ENCODE results near the gene MRPL39.
A peak's percentile ranks its signal among the peaks of the same experiment; 100 is the strongest.

Gene MRPL39

GRCh38 chr21:25608044-25608737 lies 910 bp upstream of the MRPL39 start:
- Histone ChIP-seq H3K27ac (ENCODE audit: low read depth, low read length) (no peak overlapping the region), H3K9me3 (ENCODE audit: control insufficient read depth, insufficient read depth, low read length) (no peaks in the 10 kb centered on the region), H3K36me3 (ENCODE audit: control insufficient read depth, insufficient read depth, low read length) (peaks cover 30% of the 10 kb centered on the region), H3K4me1 (ENCODE audit: control insufficient read depth, insufficient read depth, low read length) (peaks cover 5% of the 10 kb centered on the region; the same call in 1 of the 2 replicates), H3K4me3 (ENCODE audit: low read depth, low read length) (peak overlapping the region; percentile 99), H3K9ac (ENCODE audit: low read depth, low read length) (no peak overlapping the region), H3K27me3 (ENCODE audit: control insufficient read depth, insufficient read depth, low read length) (no peaks in the 10 kb centered on the region)

GRCh38 chr21:25589887-25590286 lies 17.4 kb downstream of the MRPL39 start:
- H3K9me3 ChIP-seq (ENCODE audit: control insufficient read depth, insufficient read depth, low read length): no peaks in the 10 kb centered on the region
- H3K36me3 ChIP-seq (ENCODE audit: control insufficient read depth, insufficient read depth, low read length): peaks cover 91% of the 10 kb centered on the region
- H3K4me3 ChIP-seq (ENCODE audit: low read depth, low read length): no peak overlapping the region
- no peaks in the 10 kb centered on the region for H3K27me3 ChIP-seq (ENCODE audit: control insufficient read depth, insufficient read depth, low read length)
- no peak overlapping the region for H3K9ac ChIP-seq (ENCODE audit: low read depth, low read length)
- H3K4me1 ChIP-seq (ENCODE audit: control insufficient read depth, insufficient read depth, low read length): no peaks in the 10 kb centered on the region
- no peak overlapping the region for H3K27ac ChIP-seq (ENCODE audit: low read depth, low read length)

GRCh38 chr21:25586791-25587190 lies 20.5 kb downstream of the MRPL39 start:
- Histone ChIP-seq H3K27me3 (ENCODE audit: control insufficient read depth, insufficient read depth, low read length) (no peaks in the 10 kb centered on the region), H3K9ac (ENCODE audit: low read depth, low read length) (no peak overlapping the region), H3K36me3 (ENCODE audit: control insufficient read depth, insufficient read depth, low read length) (peaks cover 65% of the 10 kb centered on the region), H3K4me1 (ENCODE audit: control insufficient read depth, insufficient read depth, low read length) (no peaks in the 10 kb centered on the region), H3K4me3 (ENCODE audit: low read depth, low read length) (no peak overlapping the region), H3K27ac (ENCODE audit: low read depth, low read length) (no peak overlapping the region), H3K9me3 (ENCODE audit: control insufficient read depth, insufficient read depth, low read length) (no peaks in the 10 kb centered on the region)

GRCh38 chr21:25586326-25586725 lies 21.0 kb downstream of the MRPL39 start:
- H3K36me3 ChIP-seq (ENCODE audit: control insufficient read depth, insufficient read depth, low read length): peaks cover 61% of the 10 kb centered on the region
- no peak overlapping the region for H3K9ac ChIP-seq (ENCODE audit: low read depth, low read length)
- H3K4me3 ChIP-seq (ENCODE audit: low read depth, low read length): no peak overlapping the region
- no peaks in the 10 kb centered on the region for H3K9me3 ChIP-seq (ENCODE audit: control insufficient read depth, insufficient read depth, low read length)
- no peak overlapping the region for H3K27ac ChIP-seq (ENCODE audit: low read depth, low read length)
- H3K27me3 ChIP-seq (ENCODE audit: control insufficient read depth, insufficient read depth, low read length): no peaks in the 10 kb centered on the region
- no peaks in the 10 kb centered on the region for H3K4me1 ChIP-seq (ENCODE audit: control insufficient read depth, insufficient read depth, low read length)

GRCh38 chr21:25584833-25585676 lies 22.2 kb downstream of the MRPL39 start:
- no peaks in the 10 kb centered on the region for H3K9me3 ChIP-seq (ENCODE audit: control insufficient read depth, insufficient read depth, low read length)
- no peaks in the 10 kb centered on the region for H3K4me1 ChIP-seq (ENCODE audit: control insufficient read depth, insufficient read depth, low read length)
- no peak overlapping the region for H3K4me3 ChIP-seq (ENCODE audit: low read depth, low read length)
- H3K27me3 ChIP-seq (ENCODE audit: control insufficient read depth, insufficient read depth, low read length): no peaks in the 10 kb centered on the region
- peaks cover 49% of the 10 kb centered on the region for H3K36me3 ChIP-seq (ENCODE audit: control insufficient read depth, insufficient read depth, low read length)
- no peak overlapping the region for H3K27ac ChIP-seq (ENCODE audit: low read depth, low read length)
- no peak overlapping the region for H3K9ac ChIP-seq (ENCODE audit: low read depth, low read length)

GRCh38 chr21:25583370-25584130 lies 23.7 kb downstream of the MRPL39 start:
- no peaks in the 10 kb centered on the region for H3K9me3 ChIP-seq (ENCODE audit: control insufficient read depth, insufficient read depth, low read length)
- H3K4me1 ChIP-seq (ENCODE audit: control insufficient read depth, insufficient read depth, low read length): no peaks in the 10 kb centered on the region
- no peak overlapping the region for H3K9ac ChIP-seq (ENCODE audit: low read depth, low read length)
- H3K4me3 ChIP-seq (ENCODE audit: low read depth, low read length): no peak overlapping the region
- H3K27me3 ChIP-seq (ENCODE audit: control insufficient read depth, insufficient read depth, low read length): no peaks in the 10 kb centered on the region
- H3K36me3 ChIP-seq (ENCODE audit: control insufficient read depth, insufficient read depth, low read length): peaks cover 36% of the 10 kb centered on the region
- H3K27ac ChIP-seq (ENCODE audit: low read depth, low read length): no peak overlapping the region

- Histone ChIP-seq H3K9me3 (ENCODE audit: control insufficient read depth, insufficient read depth, low read length) (no peaks in the 10 kb centered on the region), H3K4me3 (ENCODE audit: low read depth, low read length) (no peak overlapping the region), H3K27ac (ENCODE audit: low read depth, low read length) (no peak overlapping the region), H3K9ac (ENCODE audit: low read depth, low read length) (no peak overlapping the region), H3K36me3 (ENCODE audit: control insufficient read depth, insufficient read depth, low read length) (peaks cover 31% of the 10 kb centered on the region), H3K27me3 (ENCODE audit: control insufficient read depth, insufficient read depth, low read length) (no peaks in the 10 kb centered on the region), H3K4me1 (ENCODE audit: control insufficient read depth, insufficient read depth, low read length) (no peaks in the 10 kb centered on the region)
These were observed 24.4 kb downstream of the MRPL39 start for GRCh38 chr21:25582888-25583287.

- Histone ChIP-seq H3K9ac (ENCODE audit: low read depth, low read length) (no peak overlapping the region), H3K9me3 (ENCODE audit: control insufficient read depth, insufficient read depth, low read length) (no peaks in the 10 kb centered on the region), H3K27me3 (ENCODE audit: control insufficient read depth, insufficient read depth, low read length) (no peaks in the 10 kb centered on the region), H3K4me3 (ENCODE audit: low read depth, low read length) (no peak overlapping the region), H3K27ac (ENCODE audit: low read depth, low read length) (no peak overlapping the region), H3K4me1 (ENCODE audit: control insufficient read depth, insufficient read depth, low read length) (no peaks in the 10 kb centered on the region), H3K36me3 (ENCODE audit: control insufficient read depth, insufficient read depth, low read length) (peaks cover 25% of the 10 kb centered on the region)
These were observed 25.0 kb downstream of the MRPL39 start for GRCh38 chr21:25582164-25582790.

- Histone ChIP-seq H3K9me3 (ENCODE audit: control insufficient read depth, insufficient read depth, low read length) (no peaks in the 10 kb centered on the region), H3K36me3 (ENCODE audit: control insufficient read depth, insufficient read depth, low read length) (peaks cover 18% of the 10 kb centered on the region), H3K4me3 (ENCODE audit: low read depth, low read length) (no peak overlapping the region), H3K9ac (ENCODE audit: low read depth, low read length) (no peak overlapping the region), H3K4me1 (ENCODE audit: control insufficient read depth, insufficient read depth, low read length) (no peaks in the 10 kb centered on the region), H3K27me3 (ENCODE audit: control insufficient read depth, insufficient read depth, low read length) (no peaks in the 10 kb centered on the region), H3K27ac (ENCODE audit: low read depth, low read length) (no peak overlapping the region)
These were observed 25.7 kb downstream of the MRPL39 start for GRCh38 chr21:25581582-25581981.

GRCh38 chr21:25580912-25581260 lies 26.4 kb downstream of the MRPL39 start:
- no peak overlapping the region for H3K27ac ChIP-seq (ENCODE audit: low read depth, low read length)
- no peaks in the 10 kb centered on the region for H3K9me3 ChIP-seq (ENCODE audit: control insufficient read depth, insufficient read depth, low read length)
- no peak overlapping the region for H3K4me3 ChIP-seq (ENCODE audit: low read depth, low read length)
- peaks cover 12% of the 10 kb centered on the region for H3K36me3 ChIP-seq (ENCODE audit: control insufficient read depth, insufficient read depth, low read length)
- H3K27me3 ChIP-seq (ENCODE audit: control insufficient read depth, insufficient read depth, low read length): no peaks in the 10 kb centered on the region
- H3K4me1 ChIP-seq (ENCODE audit: control insufficient read depth, insufficient read depth, low read length): 0 out of 2 replicates have a peak, but pooled peaks cover 4% of the 10 kb centered on the region
- no peak overlapping the region for H3K9ac ChIP-seq (ENCODE audit: low read depth, low read length)
